Ascending aorta (tissue), 2 donors: ENCODE measurements around the gene MCM10. TPM values are rescaled to one million over a fixed set of nuclear protein-coding genes. Genes with fewer than 3 reads are reported as not detected.

Experiments used
- DNase-seq, 2 donors: peaks; one replicate each; pipeline ENCODE4 v3.0.0-alpha.2; 2019; ENCODE audit warnings: low spot score in 2 of 2
- H3K27ac ChIP-seq, 2 donors: fragments of 200-600 bp; sonication (generic); one replicate each; pipeline ENCODE4 v1.5.1; 2016 to 2017; ENCODE audit warnings: mild to moderate bottlenecking in 1 of 2
- H3K27me3 ChIP-seq: fragments of 200-600 bp; sonication (generic); one replicate; pipeline ENCODE4 v1.5.1; 2017
- H3K36me3 ChIP-seq, 2 donors: fragments of 200-600 bp; sonication (generic); one replicate each; pipeline ENCODE4 v1.5.1; 2016
- H3K4me1 ChIP-seq, 2 donors: fragments of 200-600 bp; sonication (generic); one replicate each; pipeline ENCODE4 v1.5.1; 2016 to 2017; ENCODE audit warnings: mild to moderate bottlenecking in 1 of 2
- H3K4me3 ChIP-seq, 2 donors: fragments of 200-600 bp; sonication (generic); one replicate each; pipeline ENCODE4 v1.5.1; 2016 to 2017; ENCODE audit warnings: mild to moderate bottlenecking in 1 of 2
- H3K9me3 ChIP-seq, 2 donors: fragments of 200-600 bp; sonication (generic); one replicate each; pipeline ENCODE4 v1.5.1; 2016
- intact Hi-C: fragments of 100-400 bp; cut with DNase I; formaldehyde crosslinking; loops from one replicate; pipeline ENCODE4 v1.15.1; 2023
- total RNA-seq: library from RNA; depleted of rRNA; stranded (reverse); fragments of >200 nt; gene quantifications from one replicate; pipeline ENCODE4 v1.1.0, GENCODE V29; 2016
- TF ChIP-seq, protein P1 (sequence below), 3 experiments: fragments of 200-600 bp in 2 of 3; fragments of 450-650 bp in 1 of 3; sonication (generic) in 2 of 3; IDR thresholded peaks; one replicate each; pipeline ENCODE4 v1.5.1; 2016 to 2019; ENCODE audit warnings: antibody characterized with exemption in 3 of 3, mild to moderate bottlenecking in 1 of 3, moderate library complexity in 1 of 3

Gene MCM10
- total RNA-seq, 1 donor from 2014 or later: 0.11 TPM

DNA sequence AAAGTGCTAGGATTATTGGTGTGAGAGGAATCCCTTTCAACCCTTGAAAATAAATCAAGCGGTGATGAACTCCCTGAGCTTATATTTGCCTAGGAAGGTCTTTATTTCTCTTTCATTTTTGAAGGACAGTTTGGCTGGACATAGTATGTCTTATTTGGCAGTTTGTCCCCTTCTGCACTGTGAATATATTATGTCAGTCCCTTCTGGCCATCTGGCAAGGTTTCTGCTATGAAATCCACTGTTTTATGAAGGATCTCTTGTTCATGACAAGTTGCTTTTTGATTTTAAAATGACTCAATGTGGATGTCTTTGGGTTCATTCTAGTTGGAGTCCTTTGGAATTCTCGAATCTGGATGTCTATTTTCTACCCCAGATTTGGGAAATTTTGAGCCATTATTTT lies 21.7 kb upstream of the MCM10 start:
- no peak overlapping the region for H3K27ac ChIP-seq
- no peak overlapping the region for H3K4me3 ChIP-seq
- no peaks in the 10 kb centered on the region for H3K27me3 ChIP-seq
- TF ChIP-seq, protein P1, sequence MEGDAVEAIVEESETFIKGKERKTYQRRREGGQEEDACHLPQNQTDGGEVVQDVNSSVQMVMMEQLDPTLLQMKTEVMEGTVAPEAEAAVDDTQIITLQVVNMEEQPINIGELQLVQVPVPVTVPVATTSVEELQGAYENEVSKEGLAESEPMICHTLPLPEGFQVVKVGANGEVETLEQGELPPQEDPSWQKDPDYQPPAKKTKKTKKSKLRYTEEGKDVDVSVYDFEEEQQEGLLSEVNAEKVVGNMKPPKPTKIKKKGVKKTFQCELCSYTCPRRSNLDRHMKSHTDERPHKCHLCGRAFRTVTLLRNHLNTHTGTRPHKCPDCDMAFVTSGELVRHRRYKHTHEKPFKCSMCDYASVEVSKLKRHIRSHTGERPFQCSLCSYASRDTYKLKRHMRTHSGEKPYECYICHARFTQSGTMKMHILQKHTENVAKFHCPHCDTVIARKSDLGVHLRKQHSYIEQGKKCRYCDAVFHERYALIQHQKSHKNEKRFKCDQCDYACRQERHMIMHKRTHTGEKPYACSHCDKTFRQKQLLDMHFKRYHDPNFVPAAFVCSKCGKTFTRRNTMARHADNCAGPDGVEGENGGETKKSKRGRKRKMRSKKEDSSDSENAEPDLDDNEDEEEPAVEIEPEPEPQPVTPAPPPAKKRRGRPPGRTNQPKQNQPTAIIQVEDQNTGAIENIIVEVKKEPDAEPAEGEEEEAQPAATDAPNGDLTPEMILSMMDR (IDR thresholded peaks at IDR 0.05): no peak
- no peaks in the 10 kb centered on the region for H3K4me1 ChIP-seq
- intact Hi-C loops: no loop called here
- H3K36me3 ChIP-seq: peaks cover 38 to 71% of the 10 kb centered on the region in 2 donors
- DNase-seq: no peak
- no peaks in the 10 kb centered on the region for H3K9me3 ChIP-seq

DNA sequence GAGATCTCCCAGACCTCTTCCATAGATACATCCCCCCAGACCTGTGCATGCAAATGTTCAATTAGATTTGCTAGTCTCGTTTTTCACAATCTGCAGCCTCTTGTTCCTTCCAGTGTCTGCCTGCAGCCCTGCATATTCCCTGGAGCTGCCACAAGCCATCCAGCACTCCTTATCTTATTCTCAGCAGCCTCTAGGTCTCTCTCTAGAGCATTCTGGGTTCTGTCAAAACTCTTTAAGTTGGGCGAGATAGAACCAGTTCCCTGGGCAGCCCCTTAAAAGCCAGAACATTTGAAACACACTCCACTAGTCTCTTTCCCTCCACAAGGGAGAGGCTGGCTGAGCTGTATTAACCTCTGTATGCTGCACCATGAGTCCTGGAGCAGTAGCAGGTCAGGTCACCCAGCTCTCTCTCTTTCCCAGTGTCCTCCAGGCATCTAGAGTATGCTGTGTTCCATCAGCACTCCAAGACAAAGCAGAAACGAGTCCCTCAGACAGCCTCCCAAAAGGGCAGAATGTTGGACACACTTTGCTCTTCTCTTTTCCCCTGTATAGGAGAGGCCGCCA lies 20.6 kb upstream of the MCM10 start:
- intact Hi-C loops: no loop called here
- Histone ChIP-seq H3K27ac (no peak overlapping the region), H3K4me3 (no peak overlapping the region), H3K36me3 (peaks cover 31 to 61% of the 10 kb centered on the region in 2 donors), H3K9me3 (peaks cover 0 to 6% of the 10 kb centered on the region in 2 donors), H3K4me1 (no peaks in the 10 kb centered on the region), H3K27me3 (no peaks in the 10 kb centered on the region)
- TF ChIP-seq, protein P1 (IDR thresholded peaks at IDR 0.05): no peak
- no peak for DNase-seq

DNA sequence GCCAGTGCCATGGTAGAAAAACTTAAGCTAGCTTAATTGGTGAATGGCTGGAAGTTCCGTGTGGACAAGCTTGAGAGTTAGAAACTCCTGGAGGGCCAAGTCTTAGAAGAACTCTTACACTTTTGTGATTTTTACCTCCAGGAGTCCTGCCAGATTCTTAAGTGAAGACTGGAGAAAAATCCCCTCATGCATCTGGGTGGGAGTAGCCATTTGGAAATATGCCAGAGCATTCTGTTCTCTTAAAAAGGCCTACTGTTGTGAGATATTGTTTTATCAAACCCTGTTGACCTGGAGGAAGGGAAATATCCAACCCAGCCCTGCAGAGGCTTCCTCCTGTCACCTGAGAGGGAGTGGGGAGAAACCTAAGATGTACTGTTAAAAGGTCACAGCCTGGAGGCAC lies 17.6 kb upstream of the MCM10 start:
- Histone ChIP-seq H3K4me1 (no peaks in the 10 kb centered on the region), H3K27ac (no peak overlapping the region), H3K27me3 (no peaks in the 10 kb centered on the region), H3K36me3 (peaks cover 11 to 36% of the 10 kb centered on the region in 2 donors), H3K9me3 (peaks cover 0 to 14% of the 10 kb centered on the region in 2 donors), H3K4me3 (no peak overlapping the region)
- TF ChIP-seq, protein P1 (IDR thresholded peaks at IDR 0.05): no peak
- intact Hi-C loops: no loop called here
- no peak for DNase-seq

DNA sequence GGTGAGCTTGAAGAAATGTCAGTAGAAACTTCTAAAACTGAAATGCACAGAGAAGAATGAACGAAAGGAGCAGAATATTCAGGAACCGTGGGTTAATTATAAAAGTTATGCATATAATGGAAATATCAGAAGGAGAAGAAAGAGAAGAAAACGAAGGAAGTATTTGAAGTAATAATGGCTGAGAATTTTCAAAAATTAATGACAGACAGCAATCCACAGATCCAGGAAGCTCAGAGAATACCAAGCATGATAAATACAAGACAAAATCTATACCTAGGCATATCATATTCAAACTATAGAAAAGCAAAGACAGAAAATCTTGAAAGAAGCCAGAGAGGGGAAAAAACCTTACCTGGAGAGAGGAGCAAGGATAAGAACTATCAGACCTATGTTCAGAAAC lies 16.5 kb upstream of the MCM10 start:
- Histone ChIP-seq H3K36me3 (peaks cover 5 to 36% of the 10 kb centered on the region in 2 donors), H3K27me3 (no peaks in the 10 kb centered on the region), H3K9me3 (peaks cover 0 to 14% of the 10 kb centered on the region in 2 donors), H3K27ac (no peak overlapping the region), H3K4me3 (no peak overlapping the region), H3K4me1 (no peaks in the 10 kb centered on the region)
- DNase-seq: no peak
- intact Hi-C loops: no loop called here
- TF ChIP-seq, protein P1 (IDR thresholded peaks at IDR 0.05): no peak

DNA sequence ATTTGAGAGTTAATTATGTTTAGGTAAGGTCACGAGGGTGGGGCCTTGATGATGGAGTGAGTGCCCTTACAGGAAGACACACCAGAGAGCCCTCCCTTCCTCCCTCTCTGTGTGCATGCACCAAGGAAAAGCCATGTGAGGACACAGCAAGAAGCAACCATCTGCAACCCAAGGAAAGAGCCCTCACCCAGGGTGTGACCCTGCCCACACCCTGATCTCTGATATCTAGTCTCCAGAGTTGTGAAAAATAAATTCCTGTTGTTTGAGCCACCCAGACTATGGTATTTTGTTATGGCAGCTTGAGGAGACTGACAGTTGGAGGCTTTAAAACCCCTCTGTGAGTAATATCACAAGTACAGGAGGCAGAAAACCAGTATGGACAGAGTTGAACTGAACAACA lies 15.0 kb upstream of the MCM10 start:
- Histone ChIP-seq H3K36me3 (peaks cover 0 to 23% of the 10 kb centered on the region in 2 donors), H3K4me1 (no peaks in the 10 kb centered on the region), H3K27ac (no peak overlapping the region), H3K27me3 (no peaks in the 10 kb centered on the region), H3K4me3 (no peak overlapping the region), H3K9me3 (peaks cover 6 to 14% of the 10 kb centered on the region in 2 donors)
- TF ChIP-seq, protein P1 (IDR thresholded peaks at IDR 0.05): no peak
- intact Hi-C loops: no loop called here
- DNase-seq: no peak

DNA sequence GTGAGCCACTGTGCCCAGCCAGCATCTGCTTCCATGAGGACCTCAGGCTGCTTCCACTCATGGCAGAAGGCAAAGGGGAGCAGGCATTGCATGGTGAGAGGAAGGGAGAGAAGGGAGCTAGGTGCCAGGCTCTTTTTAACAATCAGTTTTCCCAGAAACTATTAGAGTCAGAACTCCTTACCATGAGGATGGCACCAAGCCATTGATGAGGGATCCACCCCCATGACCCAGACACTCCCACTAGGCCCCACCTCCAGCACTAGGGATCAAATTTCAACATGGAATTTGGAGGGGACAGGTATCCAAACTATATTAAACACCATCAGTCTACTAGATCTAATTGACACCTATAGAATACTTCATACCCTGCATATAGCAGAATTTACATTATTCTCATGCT lies 14.2 kb upstream of the MCM10 start:
- intact Hi-C loops: no loop called here
- no peak for DNase-seq
- no peaks in the 10 kb centered on the region for H3K4me1 ChIP-seq

More for the DNA sequence above, 14.2 kb upstream of the MCM10 start:
- Histone ChIP-seq H3K4me3 (no peak overlapping the region), H3K9me3 (peaks cover 6 to 14% of the 10 kb centered on the region in 2 donors), H3K36me3 (peaks cover 0 to 15% of the 10 kb centered on the region in 2 donors), H3K27ac (no peak overlapping the region), H3K27me3 (no peaks in the 10 kb centered on the region)
- TF ChIP-seq, protein P1 (IDR thresholded peaks at IDR 0.05): no peak
